NCI-H128 (cell line): ENCODE data around the gene IPPK.

Source experiments
- DNase-seq: peaks from one replicate; lab custom pipeline; 2025; ENCODE audit not compliant: unreplicated experiment; lab: John Stamatoyannopoulos, UW

Gene IPPK

GRCh38 chr9:92669890-92670708 is at the start of gene IPPK:
Gene IPPK, minus strand, starts transcription at chr9:92670131. Its CDS starts 143 bp downstream, at chr9:92669988.
- DNase-seq = peak; percentile 97

GRCh38 chr9:92719028-92719647 is 49.2 kb upstream of the IPPK start:
- no peak for DNase-seq

- DNase-seq = no peak
These were observed 48.4 kb upstream of the IPPK start for GRCh38 chr9:92718086-92719001.

- DNase-seq = no peak
These were observed 47.5 kb upstream of the IPPK start for GRCh38 chr9:92717201-92718085.

- peak; percentile 42 for DNase-seq
These were observed 46.6 kb upstream of the IPPK start for GRCh38 chr9:92716557-92716956.

- DNase-seq = no peak
These were observed 45.7 kb upstream of the IPPK start for GRCh38 chr9:92715488-92716231.

GRCh38 chr9:92714787-92715487 is 45.0 kb upstream of the IPPK start:
- no peak for DNase-seq

GRCh38 chr9:92714016-92714415 is 44.1 kb upstream of the IPPK start:
- DNase-seq = no peak

- DNase-seq = no peak
These were observed 43.6 kb upstream of the IPPK start for GRCh38 chr9:92713528-92713927.

- no peak for DNase-seq
These were observed 42.8 kb upstream of the IPPK start for GRCh38 chr9:92712767-92713166.

GRCh38 chr9:92711844-92712243 is 41.9 kb upstream of the IPPK start:
- no peak for DNase-seq

- no peak for DNase-seq
These were observed 41.2 kb upstream of the IPPK start for GRCh38 chr9:92711146-92711545.

- no peak for DNase-seq
These were observed 40.4 kb upstream of the IPPK start for GRCh38 chr9:92710368-92710767.

- no peak for DNase-seq
These were observed 40.0 kb upstream of the IPPK start for GRCh38 chr9:92709954-92710353.

GRCh38 chr9:92709240-92709639 is 39.3 kb upstream of the IPPK start:
- no peak for DNase-seq

GRCh38 chr9:92707530-92707929 is 37.6 kb upstream of the IPPK start:
- no peak for DNase-seq

- no peak for DNase-seq
These were observed 36.4 kb upstream of the IPPK start for GRCh38 chr9:92706218-92706940.

- DNase-seq = no peak
These were observed 34.6 kb upstream of the IPPK start for GRCh38 chr9:92704528-92704927.

GRCh38 chr9:92696619-92697018 is 26.7 kb upstream of the IPPK start:
- no peak for DNase-seq
